Fibroblast of villous mesenchyme (primary cell): ENCODE data around the gene EOMES. TPM values are rescaled to one million over a fixed set of nuclear protein-coding genes. Genes with fewer than 3 reads are reported as not detected.

Experiments used
- DNase-seq: peaks from one replicate; pipeline ENCODE4 v3.0.0-alpha.2; 2010; ENCODE audit warnings: low read depth
- H3K4me3 ChIP-seq: 2 replicates; pipeline ENCODE4 v1.5.1; 2011; ENCODE audit warnings: low read depth, mild to moderate bottlenecking, low read length
- CTCF ChIP-seq: IDR thresholded peaks from 2 replicates; pipeline ENCODE4 v1.5.1; 2012; ENCODE audit warnings: low read depth, mild to moderate bottlenecking, low read length; ENCODE audit not compliant: insufficient read depth
- total RNA-seq: library from RNA; depleted of rRNA; stranded (reverse); fragments of >200 nt; gene quantifications from 2 replicates; pipeline ENCODE4 v1.2.3, GENCODE V29; 2012

The EOMES gene
- total RNA-seq, 1 donor, result not detected

DNA sequence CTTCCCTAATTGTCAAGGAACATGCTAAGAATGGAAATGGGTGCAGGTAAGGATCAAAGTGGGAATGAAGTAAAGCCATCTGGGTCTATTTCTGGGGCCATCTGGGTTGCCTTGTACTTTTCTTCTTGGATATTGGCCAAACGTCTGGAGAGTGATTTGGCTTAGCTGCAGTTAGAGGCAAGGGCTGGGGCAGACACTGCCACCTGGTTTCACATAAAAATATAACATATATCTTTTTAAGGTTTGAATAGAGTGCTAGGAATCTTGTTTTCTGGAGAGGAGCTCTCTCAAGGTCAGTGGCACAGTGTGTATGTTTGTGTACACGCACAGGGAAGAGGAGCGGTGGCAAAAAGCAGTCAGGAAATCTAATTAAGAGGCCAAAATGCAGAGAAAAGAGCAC lies 24.7 kb upstream of the EOMES start:
- TF ChIP-seq CTCF, result no peak
- H3K4me3 ChIP-seq, result no peak overlapping the region
- no peak for DNase-seq

DNA sequence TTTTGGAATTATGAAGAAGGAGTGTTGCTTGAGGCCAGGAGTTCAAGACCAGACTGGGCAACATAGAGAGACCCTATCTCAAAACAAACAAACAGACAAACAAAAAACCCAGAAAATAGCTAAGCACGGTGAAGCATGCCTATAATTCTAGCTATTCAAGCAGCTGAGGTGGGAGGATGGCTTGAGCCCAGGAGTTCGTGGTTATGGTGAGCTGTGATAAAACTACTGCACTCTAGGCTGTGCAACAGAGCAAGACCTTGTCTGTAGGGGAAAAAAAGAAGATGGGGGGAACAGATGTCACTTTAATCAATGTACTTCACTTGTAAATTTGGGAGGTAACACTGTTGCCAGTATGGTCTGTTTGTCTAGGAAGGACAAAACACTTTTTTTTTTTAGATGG lies 18.7 kb upstream of the EOMES start:
- no peak overlapping the region for H3K4me3 ChIP-seq

DNA sequence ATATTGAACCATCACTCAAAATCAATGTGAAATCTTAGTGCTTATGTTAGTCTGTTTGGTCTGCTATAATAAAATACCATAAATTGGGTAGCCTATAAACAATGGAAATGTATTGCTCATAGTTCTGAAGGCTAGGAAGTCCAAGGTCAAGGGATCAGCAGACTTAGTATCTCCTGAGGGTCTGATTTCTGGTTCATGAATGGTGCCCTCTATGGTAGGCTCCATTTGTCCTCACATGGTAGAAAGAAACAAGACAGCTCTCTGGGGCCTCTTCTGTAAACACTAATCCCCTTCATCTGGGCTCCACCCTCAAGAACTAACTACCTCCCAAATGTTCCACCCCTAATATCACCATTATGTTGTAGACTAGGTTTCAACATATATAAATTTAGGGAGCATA lies 15.0 kb upstream of the EOMES start:
- TF ChIP-seq CTCF, result no peak
- DNase-seq, result no peak
- H3K4me3 ChIP-seq, result no peak overlapping the region

More for the DNA sequence above, 18.7 kb upstream of the EOMES start:
- no peak for TF ChIP-seq CTCF
- no peak for DNase-seq

- TF ChIP-seq CTCF, result no peak
- no peak for DNase-seq
- no peak overlapping the region for H3K4me3 ChIP-seq
These were observed 8.9 kb upstream of the EOMES start for GRCh38 chr3:27730774-27731659.

GRCh38 chr3:27729748-27730611 lies 7.9 kb upstream of the EOMES start:
- no peak for DNase-seq
- TF ChIP-seq CTCF, result no peak
- H3K4me3 ChIP-seq, result no peak overlapping the region

GRCh38 chr3:27729325-27729724 lies 7.2 kb upstream of the EOMES start:
- DNase-seq, result no peak
- TF ChIP-seq CTCF, result no peak
- no peak overlapping the region for H3K4me3 ChIP-seq
